GM18517 (cell line): ENCODE measurements around the gene ZNF524.

Experiments
- ATAC-seq: cut with Tn5 transposase; IDR thresholded peaks from one replicate; pipeline ENCODE4 v1.9.1; 2021; ENCODE audit warnings: mild to moderate bottlenecking, moderate library complexity; ENCODE audit not compliant: unreplicated experiment

ZNF524 gene

GRCh38 chr19:55601084-55601483 is 996 bp downstream of the ZNF524 start:
- no peak for ATAC-seq

DNA sequence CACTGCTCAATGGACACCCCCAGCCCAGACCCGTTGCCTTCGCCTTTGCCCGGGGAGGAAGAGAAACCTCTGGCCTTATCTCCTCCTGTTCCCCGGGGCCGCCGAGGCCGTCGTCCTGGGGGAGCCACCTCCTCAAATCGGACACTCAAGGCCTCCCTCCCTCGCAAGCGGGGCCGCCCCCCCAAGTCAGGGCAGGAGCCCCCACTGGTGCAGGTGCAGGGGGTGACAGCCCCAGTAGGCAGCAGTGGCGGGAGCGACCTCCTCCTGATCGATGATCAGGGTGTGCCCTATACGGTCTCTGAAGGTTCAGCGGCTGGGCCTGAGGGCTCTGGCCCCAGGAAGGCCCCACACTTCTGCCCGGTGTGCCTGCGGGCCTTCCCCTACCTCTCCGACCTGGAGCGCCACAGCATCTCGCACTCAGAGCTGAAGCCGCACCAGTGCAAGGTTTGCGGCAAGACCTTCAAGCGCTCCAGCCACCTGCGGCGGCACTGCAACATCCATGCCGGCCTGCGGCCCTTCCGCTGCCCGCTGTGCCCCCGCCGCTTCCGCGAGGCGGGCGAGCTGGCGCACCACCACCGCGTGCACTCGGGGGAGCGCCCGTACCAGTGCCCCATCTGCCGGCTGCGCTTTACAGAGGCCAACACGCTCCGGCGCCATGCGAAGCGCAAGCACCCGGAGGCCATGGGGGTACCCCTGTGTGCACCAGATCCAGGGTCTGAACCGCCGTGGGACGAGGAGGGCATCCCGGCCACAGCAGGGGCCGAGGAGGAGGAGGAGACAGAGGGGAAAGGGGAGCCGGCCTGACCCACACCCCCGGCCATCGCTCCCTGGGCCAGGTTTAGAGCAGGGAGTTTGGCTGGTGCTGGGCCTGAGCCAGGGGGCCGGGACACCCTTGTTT is 2.3 kb downstream of the ZNF524 start:
- ATAC-seq, result no peak

DNA sequence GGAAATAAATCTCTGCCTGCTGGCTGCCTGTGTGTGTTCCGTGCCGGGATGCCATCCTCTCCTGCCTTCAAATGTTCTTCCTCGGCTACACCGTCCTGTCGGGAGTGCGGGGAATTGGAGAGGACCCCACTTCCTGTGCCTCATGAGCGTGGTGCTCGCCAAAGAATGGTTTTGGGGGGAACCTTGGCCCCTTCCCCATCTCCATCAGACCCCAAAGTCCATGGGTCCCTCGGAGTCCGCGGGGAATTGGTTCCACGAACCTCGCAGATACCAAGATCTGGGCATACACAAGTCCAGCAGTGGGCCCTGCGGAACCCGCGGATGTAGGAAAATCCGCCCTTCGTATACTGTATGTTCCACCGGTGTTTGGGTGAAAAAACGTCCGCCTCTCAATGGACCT is 3.0 kb downstream of the ZNF524 start:
- ATAC-seq, result no peak

DNA sequence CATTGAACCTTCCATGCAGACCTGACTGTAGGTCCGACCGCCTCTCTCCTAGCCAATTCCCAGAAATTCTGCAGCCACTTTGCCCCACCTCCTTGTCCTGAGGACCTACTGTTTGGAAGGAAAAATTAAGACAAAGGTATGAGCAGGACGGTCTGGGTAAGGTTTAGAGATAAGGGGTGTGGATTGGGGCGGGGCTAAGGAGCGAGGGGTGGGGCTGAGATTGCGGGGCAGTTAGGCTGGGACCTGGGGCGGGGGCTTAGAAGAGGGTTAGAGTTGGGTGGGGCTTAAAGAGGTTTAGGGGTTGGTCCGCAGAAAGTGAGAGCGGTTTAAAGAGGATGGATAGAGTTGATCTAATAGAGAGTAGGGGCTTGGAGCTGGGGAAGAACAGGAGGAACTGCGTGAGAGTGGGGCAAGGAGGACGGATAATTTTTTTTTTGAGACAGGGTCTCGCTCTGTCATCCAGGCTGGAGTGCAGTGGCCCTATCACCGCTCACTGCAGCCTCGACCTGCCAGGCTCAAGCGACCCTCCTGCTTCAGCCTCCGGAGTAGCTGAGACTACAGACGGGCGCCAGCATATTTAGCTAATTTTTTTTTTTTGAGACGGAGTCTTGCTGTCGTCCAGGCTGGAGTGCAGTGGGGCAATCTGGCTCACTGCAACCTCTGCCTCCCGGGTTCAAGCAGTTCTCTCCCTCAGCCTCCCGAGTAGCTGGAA is 3.6 kb downstream of the ZNF524 start:
- ATAC-seq, result no peak

DNA sequence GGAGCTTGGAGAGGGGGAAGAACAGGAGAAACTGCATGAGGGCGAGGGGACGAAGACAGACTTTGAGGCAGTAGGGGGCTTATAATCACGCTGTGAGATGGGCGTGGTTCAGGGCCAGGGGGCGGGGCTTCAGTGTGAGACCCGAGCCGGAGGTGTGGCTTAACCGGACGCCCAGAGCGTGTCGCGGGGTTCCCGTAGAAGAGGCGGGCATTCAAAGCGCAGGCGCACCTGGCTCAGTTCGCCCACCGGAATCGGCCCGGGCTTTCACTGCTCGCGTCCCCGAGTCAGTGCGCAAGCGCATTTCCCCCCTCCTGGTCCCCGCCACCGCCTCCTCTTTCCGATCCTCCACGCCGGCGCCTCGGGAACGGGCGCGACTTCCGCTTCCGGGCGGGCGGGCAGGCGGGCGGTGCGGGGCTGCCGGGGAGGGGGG is 5.1 kb downstream of the ZNF524 start:
- peak; percentile 56 for ATAC-seq

DNA sequence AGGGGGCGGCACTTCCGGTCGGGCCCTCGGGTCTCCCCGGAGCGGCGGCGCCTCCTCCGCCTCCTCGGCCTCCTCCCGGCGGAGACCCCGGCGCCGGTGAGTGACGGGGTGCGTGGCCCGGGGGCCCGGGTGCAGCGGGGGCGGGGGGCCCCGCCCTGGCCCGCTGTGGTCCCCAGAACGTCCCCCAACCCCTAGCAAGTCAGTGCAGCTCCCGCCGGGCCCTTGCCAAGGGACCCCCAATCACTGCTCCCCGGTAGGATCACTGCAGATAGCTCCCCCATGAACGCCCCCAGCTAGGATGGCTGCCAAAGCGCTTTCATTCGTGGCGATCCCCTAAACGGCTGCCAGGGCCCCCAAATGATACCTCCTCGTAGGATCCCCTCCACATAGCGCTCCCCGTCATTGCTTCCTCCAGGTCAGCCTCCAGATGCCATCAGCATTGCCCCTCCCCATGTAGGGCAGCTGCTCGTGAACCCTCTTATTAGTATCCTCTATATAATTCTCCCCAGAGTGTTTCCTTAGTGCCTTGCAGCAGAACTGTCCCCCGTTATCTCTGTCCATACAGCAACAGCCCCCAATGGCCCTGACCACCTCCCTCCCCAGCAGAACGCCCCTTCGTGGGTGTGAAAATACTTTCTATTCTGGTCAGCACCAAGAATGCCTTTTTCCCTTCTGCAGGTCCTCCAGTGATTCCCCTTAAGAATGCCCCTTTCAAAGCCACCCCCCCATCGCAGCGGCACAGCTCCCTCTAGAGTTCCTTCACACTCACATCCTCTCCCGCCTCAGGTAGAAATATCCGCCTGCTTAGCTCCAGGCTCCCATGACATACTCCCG is 5.8 kb downstream of the ZNF524 start, which contains the start of gene ZNF865:
TSS of gene ZNF865 (plus strand) at position 11 of the 834 bp plus-strand sequence. CDS start 7,972 bp downstream, outside the sequence.
- no peak for ATAC-seq

DNA sequence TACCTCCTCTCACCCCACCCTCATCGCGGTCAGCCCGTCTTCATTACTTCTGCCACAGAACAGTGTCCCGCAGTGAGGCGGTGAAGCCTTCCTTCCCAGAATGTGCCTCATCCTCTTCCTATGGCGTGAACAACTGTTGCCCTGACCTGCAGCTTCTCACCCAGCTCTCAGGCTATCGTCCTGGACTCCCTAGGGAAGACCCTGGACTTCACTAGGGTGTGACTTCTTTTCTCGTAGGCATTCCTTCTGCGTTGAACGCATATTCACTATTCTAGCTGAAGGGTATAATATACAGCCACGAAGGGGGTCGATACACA is 6.3 kb downstream of the ZNF524 start:
- ATAC-seq, result no peak

DNA sequence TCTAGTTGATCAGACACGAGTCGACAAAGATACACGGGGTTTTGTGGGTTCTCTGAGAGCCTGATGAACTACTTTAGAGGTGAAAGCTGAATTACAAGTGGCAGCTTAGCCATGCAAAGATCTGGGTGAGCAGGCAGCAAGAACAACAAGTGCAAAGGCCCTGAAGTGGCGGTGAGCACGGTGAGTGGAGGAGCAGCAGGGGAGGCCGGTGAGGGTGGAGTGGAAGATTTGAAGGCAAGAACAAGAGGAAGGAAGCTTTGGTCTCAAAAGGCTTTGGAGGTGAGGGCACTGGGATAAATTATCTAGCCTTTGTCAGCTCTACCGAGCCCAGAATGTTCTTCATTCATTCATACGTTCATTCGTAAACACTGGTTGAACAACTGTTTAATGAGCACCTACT is 6.7 kb downstream of the ZNF524 start:
- no peak for ATAC-seq

- ATAC-seq, result no peak
These were observed 9.2 kb downstream of the ZNF524 start for GRCh38 chr19:55609326-55609725.

DNA sequence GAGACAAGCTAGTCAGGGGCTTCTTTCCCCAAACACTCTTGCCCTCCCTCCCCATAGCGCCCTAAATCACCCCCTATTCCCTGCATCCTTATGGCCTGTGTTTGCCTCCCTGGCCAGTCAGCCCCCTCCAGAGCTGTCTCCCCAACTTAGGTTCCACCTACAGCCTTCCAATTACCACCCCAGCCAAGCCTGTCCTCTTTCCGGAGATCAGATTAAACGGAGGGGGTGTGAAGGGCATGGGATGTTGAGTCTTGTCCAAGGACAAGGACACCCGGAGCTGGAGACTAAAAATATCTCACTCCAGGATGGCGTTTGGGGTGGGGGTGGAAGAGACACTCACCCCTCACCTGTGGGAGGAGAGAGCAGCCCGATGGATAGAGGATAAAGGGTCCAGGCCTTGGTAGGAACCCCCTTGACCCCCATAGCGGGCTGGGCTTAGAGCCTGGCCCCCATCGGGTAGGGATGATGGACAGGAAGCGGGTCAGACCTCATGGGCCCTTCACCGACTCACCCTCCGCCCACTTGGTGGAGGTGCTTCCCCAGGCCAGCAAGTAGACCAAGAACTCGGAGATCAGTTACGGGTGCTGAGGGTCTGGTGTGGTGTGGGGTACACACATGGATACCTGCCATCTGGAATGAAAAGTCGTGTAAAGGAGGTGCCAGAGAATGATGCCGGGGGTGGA is 11.4 kb downstream of the ZNF524 start:
- ATAC-seq, result no peak

- no peak for ATAC-seq
These were observed 12.0 kb downstream of the ZNF524 start for GRCh38 chr19:55611983-55612645.

GRCh38 chr19:55613396-55613795 is 13.3 kb downstream of the ZNF524 start:
- ATAC-seq, result no peak

DNA sequence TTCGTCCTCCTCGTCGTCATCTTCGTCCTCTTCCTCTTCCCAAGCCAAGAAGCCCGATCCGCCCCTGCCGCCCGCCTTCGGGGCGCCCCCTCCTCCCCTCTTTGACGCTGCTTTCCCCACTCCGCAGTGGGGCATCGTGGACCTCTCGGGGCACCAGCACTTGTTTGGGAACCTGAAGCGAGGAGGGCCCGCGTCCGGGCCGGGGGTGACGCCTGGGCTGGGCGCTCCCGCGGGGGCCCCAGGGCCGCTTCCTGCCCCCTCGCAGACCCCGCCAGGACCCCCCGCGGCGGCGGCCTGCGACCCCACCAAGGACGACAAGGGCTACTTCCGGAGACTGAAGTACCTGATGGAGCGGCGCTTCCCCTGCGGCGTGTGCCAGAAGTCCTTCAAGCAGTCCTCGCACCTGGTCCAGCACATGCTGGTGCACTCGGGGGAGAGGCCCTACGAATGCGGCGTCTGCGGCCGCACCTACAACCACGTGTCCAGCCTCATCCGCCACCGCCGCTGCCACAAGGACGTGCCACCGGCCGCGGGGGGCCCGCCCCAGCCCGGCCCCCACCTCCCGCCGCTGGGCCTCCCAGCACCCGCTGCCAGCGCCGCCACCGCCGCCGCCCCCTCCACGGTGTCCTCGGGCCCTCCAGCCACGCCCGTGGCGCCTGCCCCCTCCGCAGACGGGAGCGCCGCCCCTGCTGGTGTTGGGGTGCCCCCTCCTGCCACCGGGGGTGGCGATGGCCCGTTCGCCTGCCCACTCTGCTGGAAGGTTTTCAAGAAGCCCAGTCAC is 14.0 kb downstream of the ZNF524 start:
- ATAC-seq, result no peak

- ATAC-seq, result no peak
These were observed 14.8 kb downstream of the ZNF524 start for GRCh38 chr19:55614711-55615542.

DNA sequence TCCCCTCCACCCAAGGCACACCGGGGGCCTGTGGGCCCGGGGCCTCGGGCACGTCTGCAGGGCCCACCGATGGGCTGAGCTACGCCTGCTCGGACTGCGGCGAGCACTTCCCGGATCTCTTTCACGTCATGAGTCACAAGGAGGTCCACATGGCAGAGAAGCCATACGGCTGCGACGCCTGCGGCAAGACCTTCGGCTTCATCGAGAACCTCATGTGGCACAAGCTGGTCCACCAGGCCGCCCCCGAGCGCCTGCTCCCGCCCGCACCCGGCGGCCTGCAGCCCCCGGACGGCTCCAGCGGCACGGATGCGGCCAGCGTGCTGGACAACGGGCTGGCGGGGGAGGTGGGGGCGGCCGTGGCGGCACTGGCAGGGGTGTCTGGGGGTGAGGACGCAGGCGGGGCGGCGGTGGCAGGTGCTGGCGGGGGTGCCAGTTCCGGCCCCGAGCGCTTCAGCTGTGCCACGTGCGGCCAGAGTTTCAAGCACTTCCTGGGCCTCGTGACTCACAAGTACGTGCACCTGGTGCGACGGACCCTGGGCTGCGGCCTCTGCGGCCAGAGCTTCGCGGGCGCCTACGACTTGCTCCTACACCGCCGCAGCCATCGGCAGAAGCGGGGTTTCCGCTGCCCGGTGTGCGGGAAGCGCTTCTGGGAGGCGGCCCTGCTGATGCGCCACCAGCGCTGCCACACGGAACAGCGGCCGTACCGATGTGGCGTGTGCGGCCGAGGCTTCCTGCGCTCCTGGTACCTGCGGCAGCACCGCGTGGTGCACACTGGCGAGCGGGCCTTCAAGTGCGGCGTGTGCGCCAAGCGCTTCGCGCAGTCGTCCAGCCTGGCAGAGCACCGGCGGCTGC is 15.7 kb downstream of the ZNF524 start:
- ATAC-seq, result no peak

- no peak for ATAC-seq
These were observed 16.3 kb downstream of the ZNF524 start for GRCh38 chr19:55616395-55616875.

DNA sequence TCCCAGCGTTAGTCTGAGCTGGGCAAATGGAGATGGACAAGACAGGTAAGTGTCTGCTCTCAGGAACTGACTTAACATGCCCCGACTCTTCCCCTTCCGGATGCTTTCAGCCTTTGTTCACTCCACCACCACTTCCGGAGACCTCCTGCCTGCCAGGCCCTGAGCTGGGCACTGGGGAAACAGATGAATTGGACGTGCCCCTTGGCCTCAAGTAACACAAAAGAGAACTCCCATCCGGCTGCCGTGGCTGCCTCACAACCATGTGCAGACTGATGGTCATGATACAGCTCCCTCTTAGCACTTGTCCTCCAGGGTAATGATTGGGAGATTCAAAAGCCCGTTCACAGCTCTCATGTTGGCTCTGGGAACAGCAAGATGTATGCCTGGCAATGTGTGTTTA is 17.3 kb downstream of the ZNF524 start:
- ATAC-seq, result no peak
